Endodermal cell (in vitro differentiated cells): Measurements from ENCODE around the gene GATA2. TPM values are rescaled to one million over a fixed set of nuclear protein-coding genes. Genes with fewer than 3 reads are reported as not detected.
A peak's percentile ranks its signal among the peaks of the same experiment; 100 is the strongest.

ENCODE experiments used
- DNase-seq: peaks from one replicate; pipeline ENCODE4 v3.0.0-alpha.2; 2017
- H3K27ac ChIP-seq: 2 replicates; pipeline ENCODE4 v1.5.1; 2013; ENCODE audit warnings: mild to moderate bottlenecking, low read depth, low read length, moderate library complexity
- H3K27me3 ChIP-seq: 2 replicates; pipeline ENCODE4 v1.6.1; 2013; ENCODE audit warnings: mild to moderate bottlenecking, low read length, moderate library complexity; ENCODE audit not compliant: insufficient read depth, control insufficient read depth, poor library complexity, severe bottlenecking
- H3K36me3 ChIP-seq: 2 replicates; pipeline ENCODE4 v1.7.0; 2013; ENCODE audit warnings: mild to moderate bottlenecking, low read length, moderate library complexity; ENCODE audit not compliant: control insufficient read depth, insufficient read depth
- H3K4me1 ChIP-seq: one replicate; pipeline ENCODE4 v1.7.0; 2013; ENCODE audit warnings: low read length; ENCODE audit not compliant: control insufficient read depth, insufficient read depth
- H3K4me3 ChIP-seq: 2 replicates; pipeline ENCODE4 v1.5.1; 2013; ENCODE audit warnings: mild to moderate bottlenecking, low read length, moderate library complexity
- H3K9ac ChIP-seq: 2 replicates; pipeline ENCODE4 v1.6.1; 2013; ENCODE audit warnings: mild to moderate bottlenecking, low read length, moderate library complexity; ENCODE audit not compliant: poor library complexity, severe bottlenecking; ENCODE audit errors: extremely low read depth
- H3K9me3 ChIP-seq: 2 replicates; pipeline ENCODE4 v1.6.1; 2013; ENCODE audit warnings: mild to moderate bottlenecking, low read length, moderate library complexity; ENCODE audit not compliant: control insufficient read depth
- H3K27ac Mint-ChIP-seq: 2 replicates; pipeline ENCODE4 v1.8.0; 2020; ENCODE audit warnings: mixed read lengths
- H3K27me3 Mint-ChIP-seq: 2 replicates; pipeline ENCODE4 v1.8.0; 2021; ENCODE audit warnings: mild to moderate bottlenecking, mixed read lengths; ENCODE audit not compliant: insufficient read depth
- H3K36me3 Mint-ChIP-seq: 2 replicates; pipeline ENCODE4 v1.8.0; 2020; ENCODE audit warnings: low read depth, mixed read lengths
- H3K4me1 Mint-ChIP-seq: 2 replicates; pipeline ENCODE4 v1.8.0; 2020; ENCODE audit warnings: mixed read lengths
- H3K4me3 Mint-ChIP-seq: 2 replicates; pipeline ENCODE4 v1.8.0; 2020; ENCODE audit warnings: mild to moderate bottlenecking, moderate library complexity, mixed read lengths
- H3K9me3 Mint-ChIP-seq: 2 replicates; pipeline ENCODE4 v1.8.0; 2020; ENCODE audit warnings: mild to moderate bottlenecking, mixed read lengths
- WGBS, 2 experiments: methylation state at CpG; one replicate each; pipeline versions ENCODE4 v1.1.5 to v1.1.7; 2013; ENCODE audit warnings: missing lambda C conversion rate in 2 of 2, mixed read lengths in 1 of 2; ENCODE audit not compliant: insufficient coverage in 1 of 2, insufficient read length in 1 of 2; 5-methylcytosine and 5-hydroxymethylcytosine counted together
- total RNA-seq, 2 donors: library from RNA; stranded (reverse); fragmentation: NEBNext Ultra II Directional in 1 of 2; extraction: Animal tissue kit (Norgen Biotek cat#: 25700) in 1 of 2; gene quantifications; 2 replicates in 1 of 2; 3 replicates in 1 of 2; pipeline ENCODE4 v1.2.1, GENCODE V29; 2021
- TF ChIP-seq, protein P1 (sequence below): fragments of 200-600 bp; sonication (generic); conservative IDR thresholded peaks from 2 replicates; pipeline ENCODE4 v1.5.0; 2021; ENCODE audit warnings: antibody characterized with exemption, mild to moderate bottlenecking

Gene GATA2
- total RNA-seq, 2 donors from 2014 or later = 1.2 to 1.6 TPM

DNA sequence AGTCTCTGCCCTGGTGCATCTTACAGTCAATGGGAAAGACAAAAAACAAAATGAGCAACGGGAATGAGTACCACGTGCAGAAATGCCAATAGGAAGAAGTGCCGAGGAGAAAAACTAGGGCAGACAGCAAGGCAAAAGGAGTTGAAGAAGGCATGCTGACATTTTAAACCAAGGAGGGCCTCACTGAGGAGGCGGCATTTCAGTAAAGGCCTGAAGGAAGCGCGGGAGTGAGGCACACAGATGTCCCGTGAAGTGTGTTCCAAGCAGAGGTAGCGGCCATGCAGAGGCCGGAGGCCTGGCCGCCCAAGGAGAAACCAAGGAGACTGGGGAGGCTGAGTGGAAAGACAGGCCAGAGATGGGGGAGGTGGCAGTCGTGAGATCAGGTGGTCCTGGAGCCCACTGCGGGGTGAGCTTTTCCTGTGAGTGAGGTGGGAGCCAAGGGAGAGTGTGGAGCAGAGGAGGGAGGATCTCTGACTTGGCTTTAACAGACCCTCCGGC is 61.1 kb downstream of the GATA2 start:
- WGBS, 2 experiments = 44 to 62% methylated on average over 11 to 13 of the region's 13 CpGs
- H3K27ac ChIP-seq = no peak overlapping the region
- no peaks in the 10 kb centered on the region for H3K36me3 ChIP-seq
- H3K9ac ChIP-seq = no peak overlapping the region
- Mint-ChIP-seq H3K27me3 (peaks cover 91% of the 10 kb centered on the region), H3K36me3 (no peaks in the 10 kb centered on the region), H3K4me1 (peaks cover 13% of the 10 kb centered on the region), H3K27ac (peak overlapping the region; percentile 93), H3K9me3 (no peaks in the 10 kb centered on the region), H3K4me3 (peak overlapping the region; percentile 69)
- no peaks in the 10 kb centered on the region for H3K9me3 ChIP-seq
- H3K27me3 ChIP-seq = peaks cover 93% of the 10 kb centered on the region
- TF ChIP-seq, protein P1, sequence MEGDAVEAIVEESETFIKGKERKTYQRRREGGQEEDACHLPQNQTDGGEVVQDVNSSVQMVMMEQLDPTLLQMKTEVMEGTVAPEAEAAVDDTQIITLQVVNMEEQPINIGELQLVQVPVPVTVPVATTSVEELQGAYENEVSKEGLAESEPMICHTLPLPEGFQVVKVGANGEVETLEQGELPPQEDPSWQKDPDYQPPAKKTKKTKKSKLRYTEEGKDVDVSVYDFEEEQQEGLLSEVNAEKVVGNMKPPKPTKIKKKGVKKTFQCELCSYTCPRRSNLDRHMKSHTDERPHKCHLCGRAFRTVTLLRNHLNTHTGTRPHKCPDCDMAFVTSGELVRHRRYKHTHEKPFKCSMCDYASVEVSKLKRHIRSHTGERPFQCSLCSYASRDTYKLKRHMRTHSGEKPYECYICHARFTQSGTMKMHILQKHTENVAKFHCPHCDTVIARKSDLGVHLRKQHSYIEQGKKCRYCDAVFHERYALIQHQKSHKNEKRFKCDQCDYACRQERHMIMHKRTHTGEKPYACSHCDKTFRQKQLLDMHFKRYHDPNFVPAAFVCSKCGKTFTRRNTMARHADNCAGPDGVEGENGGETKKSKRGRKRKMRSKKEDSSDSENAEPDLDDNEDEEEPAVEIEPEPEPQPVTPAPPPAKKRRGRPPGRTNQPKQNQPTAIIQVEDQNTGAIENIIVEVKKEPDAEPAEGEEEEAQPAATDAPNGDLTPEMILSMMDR = no peak
- no peak for DNase-seq
- no peaks in the 10 kb centered on the region for H3K4me1 ChIP-seq
- peak overlapping the region; percentile 73 for H3K4me3 ChIP-seq

DNA sequence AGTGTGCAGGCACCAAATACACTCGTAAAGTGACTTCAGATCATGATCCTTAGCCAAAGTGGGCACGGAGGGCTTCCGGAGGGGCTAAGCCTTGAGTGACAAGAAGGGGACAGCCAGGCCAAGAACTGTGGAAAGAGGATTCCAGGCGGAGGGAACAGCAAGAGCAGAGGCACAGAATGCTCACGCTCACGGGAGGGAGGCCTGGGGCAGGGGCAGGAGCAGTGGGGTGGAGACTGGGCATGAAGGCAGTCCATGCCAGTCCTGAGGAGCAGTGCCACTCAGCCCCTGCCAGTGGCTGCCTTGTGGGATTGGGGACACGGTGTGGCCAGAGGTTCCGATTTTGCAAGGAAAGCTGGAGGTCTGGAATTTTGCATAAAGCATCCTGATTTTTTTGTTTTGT is 62.3 kb downstream of the GATA2 start:
- no peak overlapping the region for H3K27ac ChIP-seq
- H3K9me3 Mint-ChIP-seq = no peaks in the 10 kb centered on the region
- 81 to 85% methylated on average over 8 of the region's 8 CpGs for WGBS, 2 experiments
- H3K36me3 ChIP-seq = no peaks in the 10 kb centered on the region
- no peaks in the 10 kb centered on the region for H3K36me3 Mint-ChIP-seq
- TF ChIP-seq, protein P1 = no peak
- peaks cover 11% of the 10 kb centered on the region for H3K4me1 Mint-ChIP-seq
- H3K27ac Mint-ChIP-seq = no peak overlapping the region
- no peak for DNase-seq
- peaks cover 89% of the 10 kb centered on the region for H3K27me3 Mint-ChIP-seq
- peaks cover 97% of the 10 kb centered on the region for H3K27me3 ChIP-seq
- no peaks in the 10 kb centered on the region for H3K4me1 ChIP-seq
- H3K4me3 Mint-ChIP-seq = no peak overlapping the region
- no peak overlapping the region for H3K4me3 ChIP-seq
- no peaks in the 10 kb centered on the region for H3K9me3 ChIP-seq
- no peak overlapping the region for H3K9ac ChIP-seq

DNA sequence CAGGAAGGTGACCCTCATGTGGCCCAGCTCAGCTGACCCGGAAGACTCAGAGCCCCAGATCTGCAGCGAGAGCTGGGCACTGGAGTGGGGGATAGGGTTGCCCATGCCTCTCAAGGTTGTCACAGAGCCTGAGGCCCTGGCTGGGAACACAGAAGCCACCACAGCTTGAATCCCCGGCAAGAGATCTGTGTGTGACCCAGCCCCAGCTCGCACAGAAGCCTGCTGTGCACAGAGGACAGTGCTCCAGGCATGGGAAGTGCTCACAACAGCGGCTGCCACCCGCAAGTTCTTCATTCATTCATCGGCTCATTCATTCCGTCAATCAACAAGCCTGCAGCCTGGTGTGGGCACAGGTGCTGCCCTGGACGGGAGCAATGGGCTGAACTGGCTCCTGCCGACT is 62.7 kb downstream of the GATA2 start:
- H3K9me3 Mint-ChIP-seq = no peaks in the 10 kb centered on the region
- Histone ChIP-seq H3K36me3 (no peaks in the 10 kb centered on the region), H3K9me3 (no peaks in the 10 kb centered on the region), H3K9ac (no peak overlapping the region), H3K27ac (no peak overlapping the region), H3K27me3 (peaks cover 97% of the 10 kb centered on the region), H3K4me3 (no peak overlapping the region), H3K4me1 (no peaks in the 10 kb centered on the region)
- H3K27me3 Mint-ChIP-seq = peaks cover 89% of the 10 kb centered on the region
- WGBS, 2 experiments = 57 to 76% methylated on average over 9 to 10 of the region's 10 CpGs
- TF ChIP-seq, protein P1 = no peak
- peak; percentile 47 for DNase-seq
- no peak overlapping the region for H3K4me3 Mint-ChIP-seq
- no peaks in the 10 kb centered on the region for H3K36me3 Mint-ChIP-seq
- no peak overlapping the region for H3K27ac Mint-ChIP-seq
- peaks cover 11% of the 10 kb centered on the region for H3K4me1 Mint-ChIP-seq
